Measurements from ENCODE around the gene SLC51A. TPM values are rescaled to one million over a fixed set of nuclear protein-coding genes. Genes with fewer than 3 reads are reported as not detected.
"Not testable (repeated sequence)": the region's sequence is repeated elsewhere in the genome, so short reads cannot be mapped to it uniquely, and the experiment has no call there.

Gene SLC51A
- total RNA-seq, 2 experiments from 2014 or later: not detected

- peaks cover 1% of the 10 kb centered on the region for H3K36me3 Mint-ChIP-seq (ENCODE audit: low read depth)
Measured at GRCh38 chr3:196178993-196179379, 37.3 kb upstream of the SLC51A start.

GRCh38 chr3:196179380-196180308 is 36.7 kb upstream of the SLC51A start:
- peaks cover 1% of the 10 kb centered on the region for H3K36me3 Mint-ChIP-seq (ENCODE audit: low read depth)
- POLR2A ChIA-PET: interaction anchor here (1.0 to 3.2 kb wide), 9 partner anchors 8 to 106 kb away, joined by 3 to 14 read pairs (median 7); partner anchors contain the start of gene TFRC

More at GRCh38 chr3:196178993-196179379, 37.3 kb upstream of the SLC51A start:
- Mint-ChIP-seq H3K9me3 (peaks cover 1% of the 10 kb centered on the region), H3K27ac (peak overlapping the region; percentile 100), H3K27me3 (no peaks in the 10 kb centered on the region), H3K4me1 (ENCODE audit: low read depth) (peaks cover 52% of the 10 kb centered on the region), H3K4me3 (peak overlapping the region; percentile 61)
- ATAC-seq (no peak), DNase-seq (no peak)
- TF ChIP-seq CTCF (IDR thresholded peaks at IDR 0.05): no peak
- CTCF ChIA-PET: interaction anchor here (0.7 to 3.2 kb wide), 6 partner anchors 11 to 635 kb away, joined by 3 to 32 read pairs (median 8); no protein-coding TSS in a partner anchor
- intact Hi-C loops (cut with micrococcal nuclease): no loop called here
- POLR2A ChIA-PET: interaction anchor here (1.0 to 3.2 kb wide), 9 partner anchors 9 to 105 kb away, joined by 3 to 14 read pairs (median 7); partner anchors contain the start of gene TFRC

GRCh38 chr3:196180346-196180745 is 36.0 kb upstream of the SLC51A start:
- Mint-ChIP-seq H3K9me3 (peaks cover 1% of the 10 kb centered on the region), H3K27ac (peak overlapping the region; percentile 100), H3K4me3 (peak overlapping the region; percentile 61), H3K27me3 (no peaks in the 10 kb centered on the region), H3K36me3 (ENCODE audit: low read depth) (peaks cover 1% of the 10 kb centered on the region), H3K4me1 (ENCODE audit: low read depth) (peaks cover 52% of the 10 kb centered on the region)
- intact Hi-C loops (cut with micrococcal nuclease): loop anchor here (5.0 kb wide), 1 partner anchor 98 kb away; the partner anchor contains the start of gene TFRC
- no peak for DNase-seq
- ChIA-PET CTCF (interaction anchor here (1.0 to 3.2 kb wide), 9 partner anchors 10 to 142 kb away, joined by 3 to 32 read pairs (median 5); no protein-coding TSS in a partner anchor), POLR2A (interaction anchor here (1.3 to 3.2 kb wide), 5 partner anchors 9 to 102 kb away, joined by 4 to 14 read pairs (median 7); no protein-coding TSS in a partner anchor)
- ATAC-seq: no peak
- no peak for TF ChIP-seq CTCF (IDR thresholded peaks at IDR 0.05)

More at GRCh38 chr3:196179380-196180308, 36.7 kb upstream of the SLC51A start:
- Mint-ChIP-seq H3K4me1 (ENCODE audit: low read depth) (peaks cover 52% of the 10 kb centered on the region), H3K4me3 (peak overlapping the region; percentile 61), H3K27ac (peak overlapping the region; percentile 100), H3K27me3 (no peaks in the 10 kb centered on the region), H3K9me3 (peaks cover 1% of the 10 kb centered on the region)
- peak; percentile 85 for ATAC-seq
- no peak for TF ChIP-seq CTCF (IDR thresholded peaks at IDR 0.05)
- CTCF ChIA-PET: interaction anchor here (0.7 to 3.2 kb wide), 10 partner anchors 10 to 636 kb away, joined by 3 to 32 read pairs (median 5); no protein-coding TSS in a partner anchor
- intact Hi-C loops (cut with micrococcal nuclease): loop anchor here (5.0 kb wide), 1 partner anchor 97 kb away; the partner anchor contains the start of gene TFRC
- DNase-seq: peak; percentile 98

- H3K4me3 Mint-ChIP-seq: no peak overlapping the region
- DNase-seq: peak; percentile 25
- H3K4me1 Mint-ChIP-seq (ENCODE audit: low read depth): peaks cover 52% of the 10 kb centered on the region
- peaks cover 1% of the 10 kb centered on the region for H3K9me3 Mint-ChIP-seq
- POLR2A ChIA-PET: interaction anchor here (0.7 to 3.2 kb wide), 6 partner anchors 9 to 102 kb away, joined by 3 to 14 read pairs (median 7); no protein-coding TSS in a partner anchor
- H3K27ac Mint-ChIP-seq: peak overlapping the region; percentile 100
- TF ChIP-seq CTCF (IDR thresholded peaks at IDR 0.05): no peak
- ATAC-seq: no peak
- CTCF ChIA-PET: interaction anchor here (1.5 to 3.2 kb wide), 4 partner anchors 11 to 108 kb away, joined by 4 to 32 read pairs (median 12); no protein-coding TSS in a partner anchor
- intact Hi-C loops (cut with micrococcal nuclease): loop anchor here (5.0 kb wide), 1 partner anchor 99 kb away; the partner anchor contains the start of gene TFRC
- peaks cover 1% of the 10 kb centered on the region for H3K36me3 Mint-ChIP-seq (ENCODE audit: low read depth)
- no peaks in the 10 kb centered on the region for H3K27me3 Mint-ChIP-seq
Measured at GRCh38 chr3:196181127-196181546, 35.2 kb upstream of the SLC51A start.

GRCh38 chr3:196184169-196184432 is 32.2 kb upstream of the SLC51A start:
- ChIA-PET POLR2A (interaction anchor here (0.9 to 1.9 kb wide), 2 partner anchors 8 to 103 kb away, joined by 3 to 5 read pairs; no protein-coding TSS in a partner anchor), CTCF (interaction anchor here (1.0 to 17.6 kb wide), 3 partner anchors 13 to 109 kb away, joined by 3 to 296 read pairs (median 7); no protein-coding TSS in a partner anchor)
- ATAC-seq; H3K27ac Mint-ChIP-seq; H3K36me3 Mint-ChIP-seq (ENCODE audit: low read depth); H3K9me3 Mint-ChIP-seq; H3K4me3 Mint-ChIP-seq; DNase-seq; H3K27me3 Mint-ChIP-seq: not testable (repeated sequence)
- intact Hi-C loops (cut with micrococcal nuclease): loop anchor here (5.0 kb wide), 1 partner anchor 102 kb away; the partner anchor contains the start of gene TFRC
- H3K4me1 Mint-ChIP-seq (ENCODE audit: low read depth): peaks cover 56% of the 10 kb centered on the region
